ENCODE data around the gene ANKRD31.
"Not testable (repeated sequence)": the region's sequence is repeated elsewhere in the genome, so short reads cannot be mapped to it uniquely, and the experiment has no call there.

ANKRD31 gene

DNA sequence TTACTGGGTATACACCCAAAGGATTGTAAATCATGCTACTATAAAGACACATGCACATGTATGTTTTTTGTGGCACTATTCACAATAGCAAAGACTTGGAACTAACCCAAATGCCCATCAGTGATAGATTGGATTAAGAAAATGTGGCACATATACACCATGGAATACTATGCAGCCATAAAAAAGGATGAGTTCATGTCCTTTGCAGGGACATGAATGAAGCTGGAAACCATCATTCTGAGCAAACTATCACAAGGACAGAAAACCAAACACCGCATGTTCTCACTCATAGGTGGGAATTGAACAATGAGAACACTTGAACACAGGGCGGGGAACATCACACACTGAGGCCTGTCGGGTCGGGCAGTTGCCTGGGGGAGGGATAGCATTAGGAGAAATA is 61.8 kb downstream of the ANKRD31 start:
- DNase-seq; in situ Hi-C loops (cut with HindIII; ENCODE audit: low pct_ligation_motif_present, low pct_unique_long_range_greater_than_20kb, low sequenced_read_pairs): not testable (repeated sequence)

GRCh38 chr5:75169516-75169915 is 67.2 kb downstream of the ANKRD31 start:
- in situ Hi-C loops (cut with HindIII; ENCODE audit: low pct_ligation_motif_present, low pct_unique_long_range_greater_than_20kb, low sequenced_read_pairs): no loop called here
- no peak for DNase-seq

DNA sequence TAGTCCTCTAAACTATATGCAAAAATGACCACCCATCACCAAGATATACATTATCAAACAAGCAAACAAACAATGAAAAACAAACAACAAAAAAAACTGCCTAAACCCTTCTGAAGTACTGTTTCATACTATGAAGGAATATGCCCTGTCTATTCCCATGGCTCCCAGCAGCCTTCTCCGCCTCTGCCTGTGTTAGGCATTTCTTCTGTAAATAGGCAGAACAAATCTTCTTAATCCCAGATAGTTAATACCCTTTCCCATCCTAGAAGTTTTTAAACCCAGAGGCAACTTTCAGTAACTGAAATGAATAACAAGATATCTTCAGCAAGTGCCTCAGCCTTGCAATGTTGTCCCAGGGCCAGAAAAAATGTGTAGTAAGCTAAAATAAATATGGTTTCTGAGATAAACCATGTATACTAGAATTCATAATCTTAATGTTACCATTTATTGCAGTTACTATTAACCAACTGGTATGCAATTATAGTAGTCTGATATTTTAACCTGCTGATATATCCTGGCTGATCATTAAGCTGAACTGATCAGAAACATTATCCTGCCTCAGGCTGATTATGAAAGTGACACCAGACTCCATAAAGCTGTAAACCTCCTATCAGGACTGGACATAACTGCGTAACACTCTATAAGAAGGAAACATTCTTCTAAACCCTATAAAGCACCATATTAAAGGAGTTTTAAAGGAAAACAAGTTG is 68.5 kb downstream of the ANKRD31 start:
- in situ Hi-C loops (cut with HindIII; ENCODE audit: low pct_ligation_motif_present, low pct_unique_long_range_greater_than_20kb, low sequenced_read_pairs): no loop called here

DNA sequence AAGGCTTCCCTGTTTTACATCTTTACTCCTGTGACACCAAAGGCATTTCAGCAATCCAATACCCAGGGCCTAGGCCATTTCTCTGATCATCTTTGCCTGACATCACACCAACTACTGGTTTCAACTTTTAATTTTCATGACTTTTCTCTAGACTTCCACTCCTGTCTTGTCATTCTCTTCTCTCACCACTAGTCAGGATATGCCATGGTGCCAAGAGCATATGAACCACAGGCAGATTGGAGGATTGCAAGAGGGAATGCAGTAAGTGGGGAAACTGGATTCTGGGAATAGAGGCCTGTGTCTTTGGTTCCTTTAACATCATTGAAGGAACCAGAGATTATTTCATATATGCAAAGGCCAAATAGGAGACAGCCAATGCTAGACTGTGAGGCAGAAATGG is 69.3 kb downstream of the ANKRD31 start:
- DNase-seq: peak; percentile 29
- in situ Hi-C loops (cut with HindIII; ENCODE audit: low pct_ligation_motif_present, low pct_unique_long_range_greater_than_20kb, low sequenced_read_pairs): no loop called here

More for the DNA sequence above, 68.5 kb downstream of the ANKRD31 start:
- no peak for DNase-seq

GRCh38 chr5:75161508-75161907 is 75.2 kb downstream of the ANKRD31 start:
- in situ Hi-C loops (cut with HindIII; ENCODE audit: low pct_ligation_motif_present, low pct_unique_long_range_greater_than_20kb, low sequenced_read_pairs); DNase-seq: not testable (repeated sequence)

DNA sequence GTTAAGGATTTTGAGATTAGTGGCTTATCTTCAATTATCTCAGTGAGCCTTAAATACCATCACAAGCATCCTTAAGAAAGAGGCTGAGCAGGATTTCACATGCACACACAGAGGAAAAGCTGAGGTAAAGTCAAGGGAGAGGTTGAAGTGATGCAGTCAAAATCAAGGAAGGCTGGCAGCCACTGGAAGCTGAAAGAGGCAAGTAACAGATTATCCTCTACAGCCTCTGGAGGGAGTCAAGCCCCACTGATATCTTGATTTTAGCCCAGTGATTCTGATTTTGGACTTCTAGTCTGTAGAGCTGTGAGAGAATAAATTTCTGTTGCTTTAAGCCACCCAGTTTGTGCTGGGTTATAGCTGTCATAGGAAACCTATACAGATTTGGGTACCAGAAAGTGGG is 80.1 kb downstream of the ANKRD31 start:
- in situ Hi-C loops (cut with HindIII; ENCODE audit: low pct_ligation_motif_present, low pct_unique_long_range_greater_than_20kb, low sequenced_read_pairs): no loop called here
- peak; percentile 22 for DNase-seq

GRCh38 chr5:75152860-75153259 is 83.8 kb downstream of the ANKRD31 start:
- no peak for DNase-seq
- in situ Hi-C loops (cut with HindIII; ENCODE audit: low pct_ligation_motif_present, low pct_unique_long_range_greater_than_20kb, low sequenced_read_pairs): no loop called here

GRCh38 chr5:75148051-75148450 is 88.6 kb downstream of the ANKRD31 start:
- in situ Hi-C loops (cut with HindIII; ENCODE audit: low pct_ligation_motif_present, low pct_unique_long_range_greater_than_20kb, low sequenced_read_pairs): no loop called here

GRCh38 chr5:75142566-75143136 is 94.0 kb downstream of the ANKRD31 start:
- in situ Hi-C loops (cut with HindIII; ENCODE audit: low pct_ligation_motif_present, low pct_unique_long_range_greater_than_20kb, low sequenced_read_pairs): no loop called here
- no peak for DNase-seq

More at GRCh38 chr5:75148051-75148450, 88.6 kb downstream of the ANKRD31 start:
- DNase-seq: no peak

GRCh38 chr5:75140277-75140676 is 96.4 kb downstream of the ANKRD31 start:
- in situ Hi-C loops (cut with HindIII; ENCODE audit: low pct_ligation_motif_present, low pct_unique_long_range_greater_than_20kb, low sequenced_read_pairs): no loop called here
- no peak for DNase-seq

DNA sequence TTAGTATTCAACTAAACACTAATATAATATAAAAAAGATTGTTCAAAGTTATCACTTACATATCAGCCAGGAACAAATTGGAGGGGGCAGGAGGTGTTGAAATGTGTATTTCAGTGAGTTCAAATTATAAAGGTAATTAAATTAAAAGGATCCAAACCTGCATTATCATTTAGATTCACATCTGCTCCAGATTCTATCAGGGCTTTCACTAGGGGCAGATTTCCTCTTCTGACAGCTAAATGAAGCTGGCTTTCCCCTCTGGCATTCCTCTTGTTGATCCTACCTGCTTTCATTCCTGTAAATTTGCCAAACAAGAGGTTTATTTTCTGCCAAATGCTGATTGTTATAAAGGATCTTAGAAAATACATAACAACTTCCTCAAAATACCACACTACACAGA is 98.0 kb downstream of the ANKRD31 start:
- no peak for DNase-seq
- in situ Hi-C loops (cut with HindIII; ENCODE audit: low pct_ligation_motif_present, low pct_unique_long_range_greater_than_20kb, low sequenced_read_pairs): no loop called here

DNA sequence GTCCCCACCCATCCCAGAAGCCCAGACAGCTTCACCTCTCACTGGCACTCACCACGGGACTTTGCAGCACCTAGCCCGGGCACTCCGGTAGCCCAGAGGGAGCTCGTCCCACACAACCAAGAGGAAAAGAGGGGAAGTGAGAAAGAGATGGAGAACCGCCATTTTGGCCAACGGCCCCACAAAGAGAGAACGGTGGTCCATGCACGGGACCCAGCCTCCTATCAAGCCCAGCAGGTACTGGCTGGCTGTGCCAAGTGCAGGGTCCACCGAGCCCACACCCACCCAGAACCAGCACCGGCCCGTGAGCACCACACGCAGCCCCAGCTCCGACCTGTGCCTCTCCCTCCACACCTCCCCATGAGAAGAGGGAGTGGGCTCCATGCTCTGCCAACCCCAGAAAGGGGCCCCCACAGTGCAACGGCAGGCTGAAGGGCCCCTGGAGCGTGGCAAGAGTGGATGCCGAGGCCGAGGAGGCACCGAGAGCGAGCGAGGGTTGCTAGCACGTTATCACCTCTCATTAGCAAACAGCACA is 105.8 kb downstream of the ANKRD31 start:
- no peak for DNase-seq
- in situ Hi-C loops (cut with HindIII; ENCODE audit: low pct_ligation_motif_present, low pct_unique_long_range_greater_than_20kb, low sequenced_read_pairs): no loop called here

- DNase-seq: no peak
- in situ Hi-C loops (cut with HindIII; ENCODE audit: low pct_ligation_motif_present, low pct_unique_long_range_greater_than_20kb, low sequenced_read_pairs): no loop called here
These were observed 119.8 kb downstream of the ANKRD31 start for GRCh38 chr5:75116856-75117255.

DNA sequence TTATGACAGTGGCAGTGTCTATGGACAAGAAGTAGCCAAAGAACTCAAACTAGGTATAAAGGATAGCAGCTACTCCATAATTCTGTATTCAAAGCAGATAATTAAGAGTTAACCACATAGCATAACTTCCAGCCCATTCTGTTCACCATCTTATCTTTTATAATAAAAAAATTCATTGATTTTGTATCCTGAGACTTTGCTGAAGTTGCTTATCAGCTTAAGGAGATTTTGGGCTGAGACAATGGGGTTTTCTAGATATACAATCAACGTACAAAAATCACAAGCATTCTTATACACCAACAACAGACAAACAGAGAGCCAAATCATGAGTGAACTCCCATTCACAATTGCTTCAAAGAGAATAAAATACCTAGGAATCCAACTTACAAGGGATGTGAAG is 122.4 kb downstream of the ANKRD31 start:
- DNase-seq; in situ Hi-C loops (cut with HindIII; ENCODE audit: low pct_ligation_motif_present, low pct_unique_long_range_greater_than_20kb, low sequenced_read_pairs): not testable (repeated sequence)

GRCh38 chr5:75113354-75114113 is 123.1 kb downstream of the ANKRD31 start:
- in situ Hi-C loops (cut with HindIII; ENCODE audit: low pct_ligation_motif_present, low pct_unique_long_range_greater_than_20kb, low sequenced_read_pairs): no loop called here
- no peak for DNase-seq

DNA sequence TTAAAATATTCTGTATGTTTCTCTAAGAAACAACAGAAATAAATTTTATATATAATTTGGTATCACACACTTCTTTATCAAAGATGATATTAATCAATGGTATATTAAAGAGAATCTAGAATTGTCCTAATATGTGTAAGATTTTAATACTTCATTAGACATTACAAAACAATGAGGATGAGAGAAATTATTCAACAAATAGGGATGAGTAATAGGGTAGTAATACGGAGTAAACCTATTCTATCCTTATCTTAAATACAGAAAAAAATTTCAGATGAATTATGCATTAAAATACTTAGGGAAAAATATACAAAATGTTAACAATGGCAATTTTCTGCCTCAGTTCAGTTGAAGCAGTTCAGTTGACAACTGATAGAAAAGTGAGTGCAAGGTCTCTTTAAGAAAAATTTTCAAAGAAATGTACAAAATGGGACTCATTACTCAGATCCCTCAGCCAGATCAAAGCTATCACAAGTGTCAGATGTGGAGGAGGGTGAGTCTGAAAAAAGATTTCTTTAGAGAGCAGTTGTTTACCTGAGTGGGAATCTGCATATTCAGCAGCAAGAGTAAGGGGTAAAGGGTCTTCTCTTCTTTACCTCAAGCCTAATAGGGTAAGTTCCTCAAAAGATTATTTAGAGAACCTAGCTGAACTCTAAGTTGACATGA is 127.6 kb downstream of the ANKRD31 start:
- in situ Hi-C loops (cut with HindIII; ENCODE audit: low pct_ligation_motif_present, low pct_unique_long_range_greater_than_20kb, low sequenced_read_pairs): no loop called here
- DNase-seq: no peak

DNA sequence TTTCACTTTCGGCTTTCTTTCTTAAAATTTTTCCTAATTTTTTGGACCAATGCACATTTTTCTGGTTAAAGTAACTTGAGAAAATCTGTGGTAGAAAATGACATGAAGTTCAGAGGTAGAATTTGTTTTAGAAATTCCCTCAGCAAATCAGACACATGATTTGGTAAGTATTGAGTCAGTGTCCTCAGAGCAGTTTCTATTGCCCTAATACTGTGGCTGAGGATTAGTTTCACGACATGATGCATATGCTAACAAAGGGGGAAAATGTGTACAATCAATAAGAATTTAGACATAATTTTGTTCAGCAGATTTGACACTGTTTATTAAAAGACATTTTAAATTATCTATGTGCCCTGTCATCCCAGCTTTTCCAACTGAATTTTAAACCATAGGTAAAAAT is 128.2 kb downstream of the ANKRD31 start:
- in situ Hi-C loops (cut with HindIII; ENCODE audit: low pct_ligation_motif_present, low pct_unique_long_range_greater_than_20kb, low sequenced_read_pairs): no loop called here
- no peak for DNase-seq

- DNase-seq; in situ Hi-C loops (cut with HindIII; ENCODE audit: low pct_ligation_motif_present, low pct_unique_long_range_greater_than_20kb, low sequenced_read_pairs): not testable (repeated sequence)
These were observed 140.7 kb downstream of the ANKRD31 start for GRCh38 chr5:75095956-75096355.

- in situ Hi-C loops (cut with HindIII; ENCODE audit: low pct_ligation_motif_present, low pct_unique_long_range_greater_than_20kb, low sequenced_read_pairs): no loop called here
- no peak for DNase-seq
These were observed 145.1 kb downstream of the ANKRD31 start for GRCh38 chr5:75091597-75091996.
